Activated naive CD8-positive, alpha-beta T cell treated with anti-CD3 and anti-CD28 coated beads for 36 hours (primary cell): Measurements from ENCODE around the gene RTP5. TPM values are rescaled to one million over a fixed set of nuclear protein-coding genes. Genes with fewer than 3 reads are reported as not detected.
"Not testable (repeated sequence)": the region's sequence is repeated elsewhere in the genome, so short reads cannot be mapped to it uniquely, and the experiment has no call there.

Experiments
- DNase-seq: peaks from one replicate; pipeline ENCODE4 v3.0.0; 2021
- H3K27ac Mint-ChIP-seq: one replicate; pipeline ENCODE4 v1.8.0; 2022; ENCODE audit warnings: mild to moderate bottlenecking, moderate library complexity, mixed read lengths
- H3K27me3 Mint-ChIP-seq: one replicate; pipeline ENCODE4 v1.8.0; 2022; ENCODE audit warnings: mild to moderate bottlenecking, mixed read lengths
- H3K36me3 Mint-ChIP-seq: one replicate; pipeline ENCODE4 v1.8.0; 2021; ENCODE audit warnings: mild to moderate bottlenecking, mixed read lengths
- H3K4me1 Mint-ChIP-seq: one replicate; pipeline ENCODE4 v1.8.0; 2021; ENCODE audit warnings: mixed read lengths
- H3K4me3 Mint-ChIP-seq: one replicate; pipeline ENCODE4 v1.8.0; 2022; ENCODE audit warnings: mild to moderate bottlenecking, moderate library complexity, mixed read lengths
- H3K9me3 Mint-ChIP-seq: one replicate; pipeline ENCODE4 v1.8.0; 2022; ENCODE audit warnings: mixed read lengths
- total RNA-seq, 2 experiments: library from RNA; stranded (reverse); gene quantifications; one replicate each; pipeline ENCODE4 v1.2.3, GENCODE V29; 2021

The RTP5 gene
- total RNA-seq, 2 experiments from 2014 or later = 0.20 TPM; not detected in 1

- Mint-ChIP-seq H3K4me3 (no peak overlapping the region), H3K27ac (no peak overlapping the region), H3K9me3 (peaks cover 12% of the 10 kb centered on the region)
Observed at GRCh38 chr2:241868661-241869081, 858 bp upstream of the RTP5 start.

GRCh38 chr2:241870081-241870541, 582 bp downstream of the RTP5 start:
- H3K4me3 Mint-ChIP-seq = no peak overlapping the region
- H3K36me3 Mint-ChIP-seq = no peaks in the 10 kb centered on the region
- DNase-seq = no peak
- H3K27me3 Mint-ChIP-seq = peaks cover 9% of the 10 kb centered on the region
- H3K4me1 Mint-ChIP-seq = peaks cover 38% of the 10 kb centered on the region
- peaks cover 1% of the 10 kb centered on the region for H3K9me3 Mint-ChIP-seq
- H3K27ac Mint-ChIP-seq = no peak overlapping the region

More at GRCh38 chr2:241868661-241869081, 858 bp upstream of the RTP5 start:
- H3K36me3 Mint-ChIP-seq = peaks cover 7% of the 10 kb centered on the region
- peaks cover 49% of the 10 kb centered on the region for H3K4me1 Mint-ChIP-seq
- H3K27me3 Mint-ChIP-seq = peaks cover 21% of the 10 kb centered on the region
- DNase-seq = no peak

GRCh38 chr2:241870611-241871537, 1.3 kb downstream of the RTP5 start:
- peak; percentile 49 for DNase-seq
- Mint-ChIP-seq H3K27ac (peak overlapping the region; percentile 45), H3K4me1 (peaks cover 34% of the 10 kb centered on the region), H3K36me3 (no peaks in the 10 kb centered on the region), H3K9me3 (peaks cover 1% of the 10 kb centered on the region), H3K27me3 (peaks cover 1% of the 10 kb centered on the region), H3K4me3 (no peak overlapping the region)

- Mint-ChIP-seq H3K4me3 (no peak overlapping the region), H3K27ac (peak overlapping the region; percentile 45), H3K9me3 (peaks cover 1% of the 10 kb centered on the region), H3K27me3 (no peaks in the 10 kb centered on the region), H3K4me1 (peaks cover 34% of the 10 kb centered on the region), H3K36me3 (no peaks in the 10 kb centered on the region)
- DNase-seq = no peak
Observed at GRCh38 chr2:241871538-241872312, 2.2 kb downstream of the RTP5 start.

- Mint-ChIP-seq H3K36me3 (no peaks in the 10 kb centered on the region), H3K9me3 (peaks cover 1% of the 10 kb centered on the region), H3K4me1 (peaks cover 34% of the 10 kb centered on the region), H3K27ac (no peak overlapping the region), H3K4me3 (no peak overlapping the region), H3K27me3 (no peaks in the 10 kb centered on the region)
- DNase-seq = no peak
Observed at GRCh38 chr2:241872313-241872642, 2.7 kb downstream of the RTP5 start.

- Mint-ChIP-seq H3K9me3 (peaks cover 1% of the 10 kb centered on the region), H3K36me3 (no peaks in the 10 kb centered on the region), H3K27me3 (no peaks in the 10 kb centered on the region), H3K4me3 (no peak overlapping the region), H3K4me1 (peaks cover 29% of the 10 kb centered on the region), H3K27ac (no peak overlapping the region)
- DNase-seq = no peak
Observed at GRCh38 chr2:241873081-241873802, 3.7 kb downstream of the RTP5 start.

- no peaks in the 10 kb centered on the region for H3K36me3 Mint-ChIP-seq
- H3K4me1 Mint-ChIP-seq = peaks cover 24% of the 10 kb centered on the region
- no peaks in the 10 kb centered on the region for H3K27me3 Mint-ChIP-seq
- H3K27ac Mint-ChIP-seq = no peak overlapping the region
- peaks cover 1% of the 10 kb centered on the region for H3K9me3 Mint-ChIP-seq
- DNase-seq = no peak
- H3K4me3 Mint-ChIP-seq = no peak overlapping the region
Observed at GRCh38 chr2:241873803-241874110, 4.2 kb downstream of the RTP5 start.

GRCh38 chr2:241874277-241874925, 4.9 kb downstream of the RTP5 start:
- DNase-seq = no peak
- Mint-ChIP-seq H3K9me3 (peaks cover 1% of the 10 kb centered on the region), H3K36me3 (no peaks in the 10 kb centered on the region), H3K4me3 (no peak overlapping the region), H3K4me1 (peaks cover 17% of the 10 kb centered on the region), H3K27ac (no peak overlapping the region), H3K27me3 (no peaks in the 10 kb centered on the region)

- DNase-seq, H3K27ac Mint-ChIP-seq, H3K27me3 Mint-ChIP-seq, H3K9me3 Mint-ChIP-seq, H3K36me3 Mint-ChIP-seq, H3K4me3 Mint-ChIP-seq: not testable (repeated sequence)
- peaks cover 20% of the 10 kb centered on the region for H3K4me1 Mint-ChIP-seq
Observed at GRCh38 chr2:241875754-241876527, 6.4 kb downstream of the RTP5 start.

GRCh38 chr2:241876528-241877196, 7.1 kb downstream of the RTP5 start:
- DNase-seq = no peak
- no peak overlapping the region for H3K4me3 Mint-ChIP-seq
- peaks cover 15% of the 10 kb centered on the region for H3K4me1 Mint-ChIP-seq
- no peaks in the 10 kb centered on the region for H3K27me3 Mint-ChIP-seq
- no peaks in the 10 kb centered on the region for H3K36me3 Mint-ChIP-seq
- no peak overlapping the region for H3K27ac Mint-ChIP-seq
- H3K9me3 Mint-ChIP-seq = peaks cover 1% of the 10 kb centered on the region

- no peaks in the 10 kb centered on the region for H3K36me3 Mint-ChIP-seq
- no peaks in the 10 kb centered on the region for H3K27me3 Mint-ChIP-seq
- H3K27ac Mint-ChIP-seq = no peak overlapping the region
- no peak overlapping the region for H3K4me3 Mint-ChIP-seq
- H3K4me1 Mint-ChIP-seq = peaks cover 16% of the 10 kb centered on the region
- DNase-seq = no peak
- H3K9me3 Mint-ChIP-seq = peaks cover 1% of the 10 kb centered on the region
Observed at GRCh38 chr2:241877197-241877685, 7.7 kb downstream of the RTP5 start.

- peaks cover 23% of the 10 kb centered on the region for H3K4me1 Mint-ChIP-seq
- no peaks in the 10 kb centered on the region for H3K27me3 Mint-ChIP-seq
- peaks cover 1% of the 10 kb centered on the region for H3K9me3 Mint-ChIP-seq
- no peak overlapping the region for H3K4me3 Mint-ChIP-seq
- no peak overlapping the region for H3K27ac Mint-ChIP-seq
- peaks cover 5% of the 10 kb centered on the region for H3K36me3 Mint-ChIP-seq
- peak; percentile 81 for DNase-seq
Observed at GRCh38 chr2:241877989-241878970, 8.8 kb downstream of the RTP5 start.
